Tibial nerve (tissue), 4 donors: ENCODE results near the gene UBXN6. TPM values are rescaled to one million over a fixed set of nuclear protein-coding genes. Genes with fewer than 3 reads are reported as not detected.

Experiments
- DNase-seq, 2 donors: peaks; one replicate each; pipeline ENCODE4 v3.0.0-alpha.2; 2019; ENCODE audit warnings: low spot score in 2 of 2
- H3K27ac ChIP-seq, 4 donors: fragments of 200-600 bp; sonication (generic) in 3 of 4; one replicate each; pipeline ENCODE4 v1.5.1; 2017 to 2019; ENCODE audit warnings: mild to moderate bottlenecking in 1 of 4
- H3K27me3 ChIP-seq, 2 donors: fragments of 200-600 bp; sonication (generic) in 1 of 2; one replicate each; pipeline versions ENCODE4 v1.5.1 to v1.6.0; 2017 to 2019
- H3K36me3 ChIP-seq, 3 donors: fragments of 200-600 bp; sonication (generic); one replicate each; pipeline ENCODE4 v1.5.1; 2018 to 2019
- H3K4me1 ChIP-seq, 4 donors: fragments of 200-600 bp; sonication (generic) in 3 of 4; one replicate each; pipeline ENCODE4 v1.5.1; 2017 to 2019
- H3K4me3 ChIP-seq, 4 donors: fragments of 200-600 bp; sonication (generic) in 3 of 4; one replicate each; pipeline ENCODE4 v1.5.1; 2017 to 2019; ENCODE audit warnings: mild to moderate bottlenecking in 1 of 4, moderate library complexity in 1 of 4
- H3K9me3 ChIP-seq, 4 donors: fragments of 200-600 bp; sonication (generic) in 3 of 4; one replicate each; pipeline ENCODE4 v1.5.1; 2017 to 2019
- EP300 ChIP-seq, 2 donors: sonication (generic); formaldehyde crosslinking; IDR thresholded peaks; one replicate each; pipeline ENCODE4 v1.6.1; 2017; ENCODE audit warnings: antibody characterized with exemption in 2 of 2, mild to moderate bottlenecking in 1 of 2
- POLR2A ChIP-seq, 2 donors: fragments of 450-650 bp; IDR thresholded peaks; one replicate each; pipeline ENCODE4 v1.6.1; 2017; ENCODE audit warnings: antibody characterized with exemption in 2 of 2, mild to moderate bottlenecking in 2 of 2, moderate library complexity in 2 of 2
- WGBS, 2 donors: methylation state at CpG; one replicate each; pipeline ENCODE4 v1.1.5; 2018; 5-methylcytosine and 5-hydroxymethylcytosine counted together
- small RNA-seq: library from RNA; depleted of rRNA; stranded (forward); fragments of <200 nt; gene quantifications from one replicate; pipeline ENCODE3, GENCODE V24; 2016
- total RNA-seq, 4 donors: library from RNA; depleted of rRNA; stranded (reverse); fragments of >200 nt; gene quantifications; one replicate each; pipeline ENCODE4 v1.1.0, GENCODE V29; 2016
- TF ChIP-seq, protein P1 (sequence below), 5 experiments: fragments of 200-600 bp in 3 of 5; fragments of 450-650 bp in 2 of 5; sonication (generic) in 3 of 5; IDR thresholded peaks; one replicate each; pipeline ENCODE4 v1.5.1; 2016 to 2019; ENCODE audit warnings: antibody characterized with exemption in 5 of 5, mild to moderate bottlenecking in 3 of 5, moderate library complexity in 2 of 5

UBXN6 gene
- total RNA-seq, 4 donors from 2014 or later: 84.3 to 101 (median 92.2) TPM

DNA sequence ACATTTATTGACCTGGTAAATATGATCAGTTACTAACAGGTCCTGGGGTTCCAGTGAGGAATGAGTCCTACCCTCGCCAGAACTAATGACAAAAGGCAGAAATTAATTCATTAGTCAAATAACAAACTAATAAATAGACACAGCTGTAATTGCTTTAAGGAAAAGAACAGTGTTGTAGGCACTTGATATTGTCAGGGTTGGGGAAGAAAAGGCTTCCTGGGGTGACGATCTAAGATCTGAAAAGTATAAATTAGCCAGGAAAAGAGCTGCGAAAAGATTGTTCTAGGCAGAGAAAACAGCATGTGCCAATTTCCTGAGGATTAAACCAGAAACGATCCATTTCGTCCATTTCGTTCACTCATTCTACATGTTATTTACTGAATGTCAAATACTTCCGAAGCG, 55.8 kb downstream of the UBXN6 start:
- Histone ChIP-seq H3K36me3 (peaks cover 0 to 9% (median 0%) of the 10 kb centered on the region in 3 donors), H3K9me3 (no peaks in the 10 kb centered on the region), H3K27me3 (no peaks in the 10 kb centered on the region), H3K4me3 (peak overlapping the region; percentile 24 to 96 (median 67)), H3K4me1 (peaks cover 0 to 48% (median 34%) of the 10 kb centered on the region in 4 donors), H3K27ac (peak overlapping the region; percentile 94 to 99 (median 96))
- no peak for DNase-seq
- 0 to 2% methylated on average over 8 of the region's 8 CpGs for WGBS, 2 donors
- TF ChIP-seq, protein P1, sequence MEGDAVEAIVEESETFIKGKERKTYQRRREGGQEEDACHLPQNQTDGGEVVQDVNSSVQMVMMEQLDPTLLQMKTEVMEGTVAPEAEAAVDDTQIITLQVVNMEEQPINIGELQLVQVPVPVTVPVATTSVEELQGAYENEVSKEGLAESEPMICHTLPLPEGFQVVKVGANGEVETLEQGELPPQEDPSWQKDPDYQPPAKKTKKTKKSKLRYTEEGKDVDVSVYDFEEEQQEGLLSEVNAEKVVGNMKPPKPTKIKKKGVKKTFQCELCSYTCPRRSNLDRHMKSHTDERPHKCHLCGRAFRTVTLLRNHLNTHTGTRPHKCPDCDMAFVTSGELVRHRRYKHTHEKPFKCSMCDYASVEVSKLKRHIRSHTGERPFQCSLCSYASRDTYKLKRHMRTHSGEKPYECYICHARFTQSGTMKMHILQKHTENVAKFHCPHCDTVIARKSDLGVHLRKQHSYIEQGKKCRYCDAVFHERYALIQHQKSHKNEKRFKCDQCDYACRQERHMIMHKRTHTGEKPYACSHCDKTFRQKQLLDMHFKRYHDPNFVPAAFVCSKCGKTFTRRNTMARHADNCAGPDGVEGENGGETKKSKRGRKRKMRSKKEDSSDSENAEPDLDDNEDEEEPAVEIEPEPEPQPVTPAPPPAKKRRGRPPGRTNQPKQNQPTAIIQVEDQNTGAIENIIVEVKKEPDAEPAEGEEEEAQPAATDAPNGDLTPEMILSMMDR (IDR thresholded peaks at IDR 0.05): peak in 1 of 5 experiments; percentile 3
- no peak for TF ChIP-seq POLR2A (IDR thresholded peaks at IDR 0.05)

DNA sequence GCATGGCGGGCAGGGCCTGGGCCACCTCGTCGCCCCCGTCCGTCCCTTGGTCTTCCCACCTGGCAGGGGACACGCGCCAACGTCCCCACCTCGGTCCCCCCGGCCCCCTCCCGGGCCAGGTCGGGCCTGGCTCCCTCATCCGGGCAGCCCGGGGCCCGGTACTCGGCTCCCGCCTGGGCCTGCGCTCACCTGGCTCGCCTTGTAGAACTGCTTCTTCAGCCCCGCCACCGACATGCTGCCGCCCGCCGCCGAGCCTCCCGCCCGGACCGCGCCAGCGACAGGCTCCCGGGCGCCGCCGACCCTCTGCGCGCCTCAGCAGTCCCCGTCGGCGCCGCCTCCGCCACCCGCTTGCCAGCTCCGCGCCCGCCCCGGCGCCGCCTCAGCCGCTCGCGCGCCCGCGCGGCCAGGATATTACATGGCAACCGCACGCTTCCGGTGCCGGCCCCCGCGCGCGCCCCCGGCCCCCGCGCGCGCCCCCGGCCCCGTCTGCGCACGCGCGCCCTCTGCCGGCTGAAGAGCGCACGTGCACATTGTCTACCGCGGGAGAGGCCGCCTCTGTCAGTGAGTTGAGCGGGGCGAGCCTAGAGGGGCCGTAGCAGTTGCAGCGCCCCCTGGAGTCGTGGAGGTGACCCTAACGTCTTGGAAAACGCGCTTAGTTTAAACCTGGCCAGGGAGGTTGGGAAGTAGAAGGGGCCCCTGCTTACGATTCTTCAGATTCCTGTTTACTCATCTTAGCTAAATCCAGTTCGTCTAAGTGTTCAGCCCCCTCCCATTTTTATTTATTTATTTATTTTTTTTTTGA, 57.3 kb downstream of the UBXN6 start, which contains the start of gene SH3GL1:
Gene SH3GL1, minus strand, starts transcription at position 413 of the 802 bp plus-strand sequence. Its CDS starts 179 bp downstream, at position 234.
- peaks cover 0 to 58% (median 38%) of the 10 kb centered on the region in 4 donors for H3K4me1 ChIP-seq
- no peaks in the 10 kb centered on the region for H3K27me3 ChIP-seq
- TF ChIP-seq EP300 (IDR thresholded peaks at IDR 0.05): peak; percentile 33 to 78
- peak; percentile 65 to 91 for TF ChIP-seq POLR2A (IDR thresholded peaks at IDR 0.05)
- TF ChIP-seq, protein P1 (IDR thresholded peaks at IDR 0.05): peak; percentile 94 to 99 (median 99)

DNA sequence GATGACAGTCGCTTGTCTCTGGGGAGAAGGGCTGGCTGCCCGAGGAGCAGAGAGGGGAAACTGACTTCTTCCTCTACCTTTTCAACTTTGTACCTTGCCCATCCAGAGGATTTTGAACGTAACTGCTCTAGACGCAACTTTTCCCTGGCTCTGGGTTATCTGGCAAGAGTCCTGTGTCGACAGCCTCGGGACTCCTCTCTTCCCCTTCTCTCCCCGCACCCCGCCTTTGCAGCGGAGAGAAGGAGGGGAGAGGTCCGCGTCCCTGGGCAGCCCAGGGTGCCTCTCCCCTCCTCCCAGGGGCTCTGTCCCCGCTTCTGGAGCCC, 57.8 kb downstream of the UBXN6 start:
- 0 to 1% methylated on average over 2 to 12 of the region's 12 CpGs for WGBS, 2 donors
- no peak for DNase-seq
- TF ChIP-seq, protein P1 (IDR thresholded peaks at IDR 0.05): no peak
- TF ChIP-seq POLR2A (IDR thresholded peaks at IDR 0.05) (no peak), EP300 (IDR thresholded peaks at IDR 0.05) (peak in 1 of 2 donors; percentile 42)
- peaks cover 0 to 29% (median 0%) of the 10 kb centered on the region in 3 donors for H3K36me3 ChIP-seq
- no peaks in the 10 kb centered on the region for H3K27me3 ChIP-seq
- H3K4me1 ChIP-seq: peaks cover 0 to 64% (median 43%) of the 10 kb centered on the region in 4 donors
- H3K9me3 ChIP-seq: no peaks in the 10 kb centered on the region
- H3K4me3 ChIP-seq: peak overlapping the region; percentile 90 to 99 (median 96)
- peak overlapping the region; percentile 95 to 99 (median 96) for H3K27ac ChIP-seq

More for the DNA sequence above, 57.3 kb downstream of the UBXN6 start, which contains the start of gene SH3GL1:
- H3K27ac ChIP-seq: peak within 1 kb of the TSS; percentile 95 to 99 (median 96)
- DNase-seq: peak; percentile 84 to 90
- 0 to 1% methylated on average over 32 to 60 of the region's 90 CpGs for WGBS, 2 donors
- no peaks in the 10 kb centered on the region for H3K9me3 ChIP-seq
- H3K36me3 ChIP-seq: peaks cover 0 to 24% (median 0%) of the 10 kb centered on the region in 3 donors
- peak within 1 kb of the TSS; percentile 90 to 99 (median 96) for H3K4me3 ChIP-seq

DNA sequence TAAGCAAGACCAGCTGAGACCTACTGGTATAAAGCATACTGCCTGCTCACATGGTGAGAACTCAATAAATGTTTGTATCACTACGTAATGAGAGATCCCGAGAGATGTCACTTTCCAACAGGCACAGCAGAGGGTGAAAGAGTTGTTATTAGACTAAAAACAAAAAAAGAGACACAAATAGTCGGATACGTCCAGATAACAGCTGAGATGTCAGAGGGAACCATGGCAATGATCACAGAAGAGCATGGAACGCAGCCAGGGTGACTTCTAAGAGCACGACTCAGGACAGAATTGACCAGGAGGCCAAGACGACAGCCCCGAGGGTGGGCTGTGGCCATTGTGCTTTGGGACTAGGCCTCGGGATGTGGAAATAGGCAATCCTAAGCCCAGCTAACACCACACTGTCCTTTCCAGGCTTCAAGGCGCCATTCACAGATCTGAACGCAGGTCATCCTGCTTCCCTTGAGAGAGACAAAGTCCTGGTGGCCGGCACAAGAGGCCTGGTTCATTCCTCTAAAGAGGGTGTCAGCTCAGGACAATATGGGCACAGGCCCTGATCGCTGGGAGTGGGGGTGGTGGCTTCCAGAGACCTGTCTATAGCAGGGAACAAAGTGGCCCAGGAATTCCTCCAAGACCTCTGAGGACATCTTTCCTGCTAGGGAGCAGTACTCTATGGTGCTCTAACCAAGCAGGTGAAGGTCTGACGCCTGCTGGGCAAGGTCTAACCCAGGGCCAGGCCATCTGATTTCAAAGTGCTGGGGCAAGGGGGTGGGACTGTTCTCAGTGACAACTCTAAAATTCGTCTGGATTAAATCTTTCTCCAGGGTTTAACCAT, 60.4 kb downstream of the UBXN6 start:
- Histone ChIP-seq H3K4me1 (peaks cover 0 to 80% (median 60%) of the 10 kb centered on the region in 4 donors), H3K4me3 (no peak overlapping the region), H3K27me3 (no peaks in the 10 kb centered on the region), H3K9me3 (no peaks in the 10 kb centered on the region), H3K36me3 (peaks cover 0 to 31% (median 0%) of the 10 kb centered on the region in 3 donors), H3K27ac (peak overlapping the region; percentile 12 to 99 (median 76))
- 46 to 50% methylated on average over 15 of the region's 15 CpGs for WGBS, 2 donors
- no peak for DNase-seq
- no peak for TF ChIP-seq POLR2A (IDR thresholded peaks at IDR 0.05)
- TF ChIP-seq, protein P1 (IDR thresholded peaks at IDR 0.05): no peak
- TF ChIP-seq EP300 (IDR thresholded peaks at IDR 0.05): no peak

Small RNA genes lying within 50 kb of the gene (small RNA-seq; reads per million reads assigned to genes)
- gene MIR4746: not detected

Other genes with a start within 250 kb of the UBXN6 start
- gene EBI3, start 228.3 kb downstream of the UBXN6 start, total RNA-seq: 10 to 100 TPM in 2 of 4 donors, 1 to 10 TPM in 2; 1.4 to 18.0 (median 9.0) TPM
- 10 to 100 TPM; 19.4 to 33.9 (median 24.0) TPM for gene YJU2, start 210.7 kb downstream of the UBXN6 start, total RNA-seq
- gene SHD, start 178.5 kb downstream of the UBXN6 start, total RNA-seq: not detected
- gene TMIGD2, start 155.4 kb downstream of the UBXN6 start, total RNA-seq: 1 to 10 TPM in 2 of 4 donors, under 1 TPM in 1, not detected in 1; 0.60 to 7.9 (median 1.2) TPM
- gene FSD1, start 153.2 kb downstream of the UBXN6 start, total RNA-seq: under 1 TPM in 1 of 4 donors, not detected in 3; 0.87 TPM
- gene STAP2, start 119.0 kb downstream of the UBXN6 start, total RNA-seq: 1 to 10 TPM in 3 of 4 donors, not detected in 1; 3.1 to 6.0 (median 4.8) TPM
- gene MPND, start 114.2 kb downstream of the UBXN6 start, total RNA-seq: 10 to 100 TPM in 1 of 4 donors, 1 to 10 TPM in 3; 2.2 to 13.2 (median 6.6) TPM
- 10 to 100 TPM; 35.0 to 64.8 (median 52.9) TPM for gene SH3GL1, start 57.2 kb downstream of the UBXN6 start, total RNA-seq
- 10 to 100 TPM in 1 of 4 donors, 1 to 10 TPM in 3; 4.9 to 18.6 (median 8.1) TPM for gene CHAF1A, start 55.2 kb downstream of the UBXN6 start, total RNA-seq
- 10 to 100 TPM; 30.2 to 54.0 (median 48.7) TPM for gene HDGFL2, start 14.5 kb upstream of the UBXN6 start, total RNA-seq
- 100 to 1,000 TPM in 3 of 4 donors, 10 to 100 TPM in 1; 65.1 to 689 (median 138) TPM for gene PLIN4, start 60.7 kb upstream of the UBXN6 start, total RNA-seq
- 10 to 100 TPM; 12.0 to 26.7 (median 19.1) TPM for gene PLIN5, start 77.4 kb upstream of the UBXN6 start, total RNA-seq
- 1 to 10 TPM in 3 of 4 donors, under 1 TPM in 1; 0.66 to 2.5 (median 1.4) TPM for gene LRG1, start 82.2 kb upstream of the UBXN6 start, total RNA-seq
- 10 to 100 TPM in 2 of 4 donors, 1 to 10 TPM in 2; 1.5 to 18.6 (median 7.4) TPM for gene SEMA6B, start 101.9 kb upstream of the UBXN6 start, total RNA-seq
- gene TNFAIP8L1, start 181.7 kb upstream of the UBXN6 start, total RNA-seq: 1 to 10 TPM; 7.3 to 8.8 (median 8.4) TPM
- gene MYDGF, start 212.5 kb upstream of the UBXN6 start, total RNA-seq: 10 to 100 TPM; 33.5 to 48.7 (median 41.5) TPM